HFF-Myc (cell line): ENCODE data around the gene SLX4.
"Not testable (repeated sequence)": the region's sequence is repeated elsewhere in the genome, so short reads cannot be mapped to it uniquely, and the experiment has no call there.

Source experiments
- DNase-seq: peaks from one replicate; pipeline ENCODE4 v3.0.0-alpha.2; 2011; ENCODE audit warnings: low read depth; ENCODE audit errors: extremely low read depth
- H3K4me3 ChIP-seq: replicated peaks from 2 replicates; pipeline ENCODE4 v1.5.1; 2011; ENCODE audit warnings: low read depth, mild to moderate bottlenecking, control low read depth, low read length
- TF ChIP-seq, protein P1 (sequence below): IDR thresholded peaks from 2 replicates; pipeline ENCODE4 v1.5.1; 2012; ENCODE audit warnings: mild to moderate bottlenecking, low read depth, low read length, control low read depth; ENCODE audit errors: missing control alignments

SLX4 gene

GRCh38 chr16:3618769-3619141 is 7.3 kb upstream of the SLX4 start:
- H3K4me3 ChIP-seq: no peak overlapping the region
- DNase-seq: no peak
- TF ChIP-seq, protein P1, sequence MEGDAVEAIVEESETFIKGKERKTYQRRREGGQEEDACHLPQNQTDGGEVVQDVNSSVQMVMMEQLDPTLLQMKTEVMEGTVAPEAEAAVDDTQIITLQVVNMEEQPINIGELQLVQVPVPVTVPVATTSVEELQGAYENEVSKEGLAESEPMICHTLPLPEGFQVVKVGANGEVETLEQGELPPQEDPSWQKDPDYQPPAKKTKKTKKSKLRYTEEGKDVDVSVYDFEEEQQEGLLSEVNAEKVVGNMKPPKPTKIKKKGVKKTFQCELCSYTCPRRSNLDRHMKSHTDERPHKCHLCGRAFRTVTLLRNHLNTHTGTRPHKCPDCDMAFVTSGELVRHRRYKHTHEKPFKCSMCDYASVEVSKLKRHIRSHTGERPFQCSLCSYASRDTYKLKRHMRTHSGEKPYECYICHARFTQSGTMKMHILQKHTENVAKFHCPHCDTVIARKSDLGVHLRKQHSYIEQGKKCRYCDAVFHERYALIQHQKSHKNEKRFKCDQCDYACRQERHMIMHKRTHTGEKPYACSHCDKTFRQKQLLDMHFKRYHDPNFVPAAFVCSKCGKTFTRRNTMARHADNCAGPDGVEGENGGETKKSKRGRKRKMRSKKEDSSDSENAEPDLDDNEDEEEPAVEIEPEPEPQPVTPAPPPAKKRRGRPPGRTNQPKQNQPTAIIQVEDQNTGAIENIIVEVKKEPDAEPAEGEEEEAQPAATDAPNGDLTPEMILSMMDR: no peak

DNA sequence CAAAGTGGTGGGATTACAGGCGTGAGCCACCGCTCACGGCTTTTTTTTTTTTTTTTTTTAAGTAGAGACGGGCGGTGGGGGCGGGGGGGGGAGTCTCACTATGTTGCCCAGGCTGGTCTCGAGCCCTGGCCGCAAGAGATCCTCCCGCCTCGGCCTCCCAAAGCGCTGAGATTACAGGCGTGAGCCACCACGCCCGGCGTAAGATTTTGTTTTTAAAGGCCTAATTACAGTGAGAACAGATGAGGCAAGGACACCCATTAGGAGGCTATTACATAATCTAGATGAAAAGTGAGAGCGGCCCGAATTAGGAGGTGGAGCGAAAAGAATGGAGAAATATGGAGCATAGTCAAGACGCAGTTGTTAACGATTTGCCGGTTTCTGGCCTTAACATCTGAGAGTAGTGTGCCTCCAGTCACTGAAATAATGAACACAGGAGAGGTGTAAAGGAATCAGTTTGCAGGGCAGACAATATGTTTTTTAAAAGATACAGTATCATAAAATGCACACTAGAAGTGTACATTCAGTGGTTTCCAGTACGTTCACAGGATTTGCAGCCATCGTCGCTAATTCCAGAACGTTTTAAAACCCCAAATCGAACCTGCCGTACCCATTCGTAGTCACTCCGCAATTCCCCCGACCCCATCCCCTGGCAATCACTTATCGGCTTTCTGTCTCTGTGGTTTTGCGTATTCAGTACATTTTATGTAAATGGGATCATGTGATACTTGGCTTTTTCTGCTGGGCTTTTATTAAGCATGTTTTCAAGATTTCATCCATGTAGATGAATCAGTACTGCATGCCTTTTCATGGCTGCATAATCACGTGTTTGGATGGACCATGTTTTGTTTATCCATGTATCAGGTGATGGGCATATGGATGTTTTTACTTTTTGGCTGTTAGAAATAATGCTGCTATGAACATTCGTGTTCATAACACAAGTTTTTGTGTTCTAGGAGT is 1.4 kb upstream of the SLX4 start:
- no peak for DNase-seq
- TF ChIP-seq, protein P1: no peak
- H3K4me3 ChIP-seq: peak overlapping the region; percentile 74

- TF ChIP-seq, protein P1: no peak
- peak overlapping the region; percentile 74 for H3K4me3 ChIP-seq
- DNase-seq: no peak
Measured at GRCh38 chr16:3610698-3611145, 684 bp downstream of the SLX4 start.

GRCh38 chr16:3609895-3610697 is 1.3 kb downstream of the SLX4 start:
- peak overlapping the region; percentile 74 for H3K4me3 ChIP-seq
- DNase-seq: no peak
- TF ChIP-seq, protein P1: no peak

DNA sequence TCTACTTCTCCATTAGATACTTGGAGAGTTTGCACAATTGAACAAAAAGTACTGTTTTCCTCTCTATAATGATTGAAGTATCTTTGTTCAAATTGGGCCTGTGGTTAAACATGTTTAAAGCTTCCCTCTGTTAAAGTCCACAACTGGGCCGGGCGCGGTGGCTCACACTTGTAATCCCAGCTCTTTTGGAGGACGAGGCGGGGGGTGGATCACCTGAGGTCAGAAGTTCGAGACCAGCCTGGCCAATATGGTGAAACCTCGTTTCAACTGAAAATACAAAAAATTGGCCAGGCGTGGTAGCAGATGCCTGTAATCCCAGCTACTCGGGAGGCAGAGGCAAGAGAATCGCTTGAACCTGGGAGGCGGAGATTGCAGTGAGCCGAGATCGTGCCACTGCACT is 2.4 kb downstream of the SLX4 start:
- DNase-seq, H3K4me3 ChIP-seq: not testable (repeated sequence)

- no peak for DNase-seq
- TF ChIP-seq, protein P1: no peak
- no peak overlapping the region for H3K4me3 ChIP-seq
Measured at GRCh38 chr16:3608069-3608468, 3.3 kb downstream of the SLX4 start.

DNA sequence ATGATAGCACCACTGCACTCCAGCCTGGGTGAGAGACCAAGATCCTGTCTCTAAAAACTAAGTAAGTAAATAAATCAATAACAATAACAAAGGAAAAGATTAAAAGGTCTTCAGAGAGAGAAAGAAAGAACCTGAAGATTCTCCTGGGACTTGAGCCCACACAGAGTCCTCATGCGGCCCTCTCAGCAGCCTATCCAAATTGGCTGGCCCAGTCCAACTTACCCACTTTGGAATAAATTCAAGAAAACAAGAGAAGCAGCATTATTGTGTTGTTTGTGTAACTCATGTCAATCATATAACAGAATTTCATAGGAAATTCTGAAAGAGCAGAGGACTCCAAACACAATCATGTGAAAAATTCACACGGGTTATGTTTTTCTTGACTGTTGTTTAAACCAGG is 3.8 kb downstream of the SLX4 start:
- DNase-seq: no peak
- TF ChIP-seq, protein P1: no peak
- no peak overlapping the region for H3K4me3 ChIP-seq
